CD8-positive, alpha-beta memory T cell (primary cell): Measurements from ENCODE around the gene TRAFD1. TPM values are rescaled to one million over a fixed set of nuclear protein-coding genes. Genes with fewer than 3 reads are reported as not detected.

Source experiments
- CTCF ChIA-PET: fragments of 350-600 bp; sonication (Branson Sonifier 250); formaldehyde crosslinking; loops from one replicate; lab custom pipeline; 2021; ENCODE audit warnings: antibody characterized with exemption; lab: Charles Lee
- POLR2A ChIA-PET: fragments of 350-600 bp; sonication (Branson Sonifier 250); formaldehyde crosslinking; loops from one replicate; lab custom pipeline; 2021; ENCODE audit warnings: antibody characterized with exemption; lab: Charles Lee
- DNase-seq, 5 donors: peaks; one replicate each; pipeline versions ENCODE4 v3.0.0 to v3.0.0-alpha.2; 2020 to 2022; ENCODE audit warnings: mixed read lengths in 1 of 5
- H3K27ac ChIP-seq: one replicate; pipeline ENCODE4 v1.7.0; 2013; ENCODE audit warnings: low read depth, mild to moderate bottlenecking, low read length, moderate library complexity
- H3K27me3 ChIP-seq: 2 replicates; pipeline ENCODE4 v1.7.0; 2013; ENCODE audit warnings: low read length, mild to moderate bottlenecking; ENCODE audit not compliant: insufficient read depth, poor library complexity, severe bottlenecking
- H3K36me3 ChIP-seq: 2 replicates; pipeline ENCODE4 v1.7.0; 2013; ENCODE audit warnings: mild to moderate bottlenecking, low read length, moderate library complexity; ENCODE audit not compliant: insufficient read depth
- H3K4me1 ChIP-seq: 2 replicates; pipeline ENCODE4 v1.7.0; 2013; ENCODE audit warnings: mild to moderate bottlenecking, low read length, moderate library complexity; ENCODE audit not compliant: insufficient read depth
- H3K4me3 ChIP-seq: 2 replicates; pipeline ENCODE4 v1.7.0; 2013; ENCODE audit warnings: mild to moderate bottlenecking, low read length
- H3K9me3 ChIP-seq: 2 replicates; pipeline ENCODE4 v1.7.0; 2013; ENCODE audit warnings: mild to moderate bottlenecking, low read length
- H3K27ac Mint-ChIP-seq, 8 donors: one replicate each; pipeline ENCODE4 v1.8.0; 2020 to 2021; ENCODE audit warnings: mixed read lengths in 8 of 8, mild to moderate bottlenecking in 6 of 8, inconsistent platforms in 3 of 8, moderate library complexity in 3 of 8
- H3K27me3 Mint-ChIP-seq, 2 donors: one replicate each; pipeline ENCODE4 v1.8.0; 2020 to 2021; ENCODE audit warnings: mixed read lengths in 2 of 2, mild to moderate bottlenecking in 1 of 2, moderate library complexity in 1 of 2
- H3K36me3 Mint-ChIP-seq, 3 donors: one replicate each; pipeline ENCODE4 v1.8.0; 2020 to 2021; ENCODE audit warnings: mixed read lengths in 3 of 3, inconsistent platforms in 1 of 3, mild to moderate bottlenecking in 1 of 3
- H3K4me1 Mint-ChIP-seq, 3 donors: one replicate each; pipeline ENCODE4 v1.8.0; 2020 to 2021; ENCODE audit warnings: mixed read lengths in 3 of 3, inconsistent platforms in 1 of 3, mild to moderate bottlenecking in 1 of 3
- H3K4me3 Mint-ChIP-seq, 7 donors: one replicate each; pipeline ENCODE4 v1.8.0; 2020 to 2021; ENCODE audit warnings: mixed read lengths in 7 of 7, mild to moderate bottlenecking in 6 of 7, moderate library complexity in 4 of 7, inconsistent platforms in 2 of 7
- H3K9me3 Mint-ChIP-seq, 5 donors: one replicate each; pipeline ENCODE4 v1.8.0; 2020 to 2022; ENCODE audit warnings: mixed read lengths in 5 of 5, mild to moderate bottlenecking in 3 of 5, moderate library complexity in 2 of 5, inconsistent platforms in 1 of 5
- polyA plus RNA-seq: library from polyadenylated mRNA; unstranded; fragments of 300-500 nt; fragmentation: Illumina TruSeq; gene quantifications from one replicate; pipeline ENCODE4 v1.2.3, GENCODE V29; 2021
- total RNA-seq, 2 experiments: library from RNA; stranded (reverse); gene quantifications; one replicate each; pipeline ENCODE4 v1.2.3, GENCODE V29; 2021

TRAFD1 gene
- total and polyA plus RNA-seq, 3 experiments from 2014 or later, result 34.5 to 55.6 (median 34.5) TPM

GRCh38 chr12:112191840-112192321 lies 66.5 kb downstream of the TRAFD1 start:
- Histone ChIP-seq H3K4me1 (no peaks in the 10 kb centered on the region), H3K36me3 (peaks cover 24% of the 10 kb centered on the region), H3K9me3 (no peaks in the 10 kb centered on the region), H3K4me3 (no peak overlapping the region), H3K27me3 (no peaks in the 10 kb centered on the region), H3K27ac (no peak overlapping the region)
- DNase-seq, result no peak
- H3K27ac Mint-ChIP-seq, result peak overlapping the region in 3 of 8 donors; percentile 13 to 44 (median 26)
- H3K4me3 Mint-ChIP-seq, result no peak overlapping the region
- H3K27me3 Mint-ChIP-seq, result no peaks in the 10 kb centered on the region
- H3K9me3 Mint-ChIP-seq, result no peaks in the 10 kb centered on the region
- CTCF ChIA-PET, result no interaction called here
- H3K36me3 Mint-ChIP-seq, result peaks cover 4 to 76% (median 17%) of the 10 kb centered on the region in 3 donors
- POLR2A ChIA-PET, result interaction anchor here (0.5 kb wide), 1 partner anchor 98 kb away, joined by 3 read pairs; no protein-coding TSS in a partner anchor
- no peaks in the 10 kb centered on the region for H3K4me1 Mint-ChIP-seq

- Histone ChIP-seq H3K9me3 (no peaks in the 10 kb centered on the region), H3K4me1 (no peaks in the 10 kb centered on the region), H3K4me3 (no peak overlapping the region), H3K36me3 (peaks cover 24% of the 10 kb centered on the region), H3K27ac (no peak overlapping the region), H3K27me3 (no peaks in the 10 kb centered on the region)
- no peak overlapping the region for H3K4me3 Mint-ChIP-seq
- POLR2A ChIA-PET, result no interaction called here
- no peaks in the 10 kb centered on the region for H3K9me3 Mint-ChIP-seq
- H3K27ac Mint-ChIP-seq, result no peak overlapping the region
- H3K27me3 Mint-ChIP-seq, result no peaks in the 10 kb centered on the region
- peaks cover 4 to 76% (median 17%) of the 10 kb centered on the region in 3 donors for H3K36me3 Mint-ChIP-seq
- CTCF ChIA-PET, result interaction anchor here (0.6 kb wide), 1 partner anchor 195 kb away, joined by 3 read pairs; no protein-coding TSS in a partner anchor
- no peak for DNase-seq
- no peaks in the 10 kb centered on the region for H3K4me1 Mint-ChIP-seq
Observed at GRCh38 chr12:112192475-112192874, 67.1 kb downstream of the TRAFD1 start.

- Mint-ChIP-seq H3K4me3 (no peak overlapping the region), H3K4me1 (no peaks in the 10 kb centered on the region), H3K36me3 (peaks cover 8 to 85% (median 27%) of the 10 kb centered on the region in 3 donors), H3K27me3 (no peaks in the 10 kb centered on the region), H3K9me3 (no peaks in the 10 kb centered on the region), H3K27ac (no peak overlapping the region)
- POLR2A ChIA-PET, result no interaction called here
- Histone ChIP-seq H3K27me3 (no peaks in the 10 kb centered on the region), H3K4me3 (no peak overlapping the region), H3K27ac (no peak overlapping the region), H3K36me3 (peaks cover 36% of the 10 kb centered on the region), H3K4me1 (no peaks in the 10 kb centered on the region), H3K9me3 (no peaks in the 10 kb centered on the region)
- no peak for DNase-seq
- CTCF ChIA-PET, result interaction anchor here (1.9 kb wide), 1 partner anchor 192 kb away, joined by 9 read pairs; no protein-coding TSS in a partner anchor
Observed at GRCh38 chr12:112194601-112195247, 69.4 kb downstream of the TRAFD1 start.

- peaks cover 8 to 79% (median 28%) of the 10 kb centered on the region in 3 donors for H3K36me3 Mint-ChIP-seq
- H3K4me3 Mint-ChIP-seq, result no peak overlapping the region
- POLR2A ChIA-PET, result interaction anchor here (0.5 to 0.6 kb wide), 2 partner anchors 138 to 160 kb away, joined by 4 to 7 read pairs; no protein-coding TSS in a partner anchor
- no peak for DNase-seq
- Histone ChIP-seq H3K36me3 (peaks cover 36% of the 10 kb centered on the region), H3K9me3 (no peaks in the 10 kb centered on the region), H3K27me3 (no peaks in the 10 kb centered on the region), H3K4me1 (no peaks in the 10 kb centered on the region), H3K27ac (no peak overlapping the region), H3K4me3 (no peak overlapping the region)
- peak overlapping the region in 3 of 8 donors; percentile 24 to 54 (median 33) for H3K27ac Mint-ChIP-seq
- CTCF ChIA-PET, result interaction anchor here (1.9 kb wide), 1 partner anchor 191 kb away, joined by 9 read pairs; no protein-coding TSS in a partner anchor
- H3K27me3 Mint-ChIP-seq, result no peaks in the 10 kb centered on the region
- no peaks in the 10 kb centered on the region for H3K4me1 Mint-ChIP-seq
- H3K9me3 Mint-ChIP-seq, result no peaks in the 10 kb centered on the region
Observed at GRCh38 chr12:112196196-112196875, 71.0 kb downstream of the TRAFD1 start.

- Mint-ChIP-seq H3K36me3 (peaks cover 4 to 72% (median 24%) of the 10 kb centered on the region in 3 donors), H3K4me3 (no peak overlapping the region), H3K4me1 (no peaks in the 10 kb centered on the region), H3K27ac (peak overlapping the region in 1 of 8 donors; percentile 86), H3K9me3 (no peaks in the 10 kb centered on the region), H3K27me3 (no peaks in the 10 kb centered on the region)
- Histone ChIP-seq H3K36me3 (peaks cover 23% of the 10 kb centered on the region), H3K4me1 (no peaks in the 10 kb centered on the region), H3K9me3 (no peaks in the 10 kb centered on the region), H3K27ac (no peak overlapping the region), H3K27me3 (no peaks in the 10 kb centered on the region), H3K4me3 (no peak overlapping the region)
- POLR2A ChIA-PET, result interaction anchor here (0.5 kb wide), 1 partner anchor 34 kb away, joined by 4 read pairs; no protein-coding TSS in a partner anchor
- CTCF ChIA-PET, result interaction anchor here (0.6 to 4.0 kb wide), 8 partner anchors 53 to 219 kb away, joined by 3 to 40 read pairs (median 4); no protein-coding TSS in a partner anchor
- peak in 3 of 5 donors; percentile 14 to 61 (median 22) for DNase-seq
Observed at GRCh38 chr12:112198120-112198733, 72.9 kb downstream of the TRAFD1 start.

- Histone ChIP-seq H3K4me3 (no peak overlapping the region), H3K27me3 (no peaks in the 10 kb centered on the region), H3K4me1 (no peaks in the 10 kb centered on the region), H3K36me3 (peaks cover 20% of the 10 kb centered on the region), H3K27ac (no peak overlapping the region), H3K9me3 (no peaks in the 10 kb centered on the region)
- no peak for DNase-seq
- CTCF ChIA-PET, result interaction anchor here (0.6 to 4.0 kb wide), 5 partner anchors 20 to 218 kb away, joined by 3 to 40 read pairs (median 5); no protein-coding TSS in a partner anchor
- Mint-ChIP-seq H3K27me3 (no peaks in the 10 kb centered on the region), H3K4me1 (no peaks in the 10 kb centered on the region), H3K9me3 (no peaks in the 10 kb centered on the region), H3K27ac (peak overlapping the region in 1 of 8 donors; percentile 60), H3K4me3 (no peak overlapping the region), H3K36me3 (peaks cover 4 to 72% (median 24%) of the 10 kb centered on the region in 3 donors)
- POLR2A ChIA-PET, result no interaction called here
Observed at GRCh38 chr12:112199136-112199535, 73.8 kb downstream of the TRAFD1 start.
